Measurements from ENCODE around the gene PLCL1. TPM values are rescaled to one million over a fixed set of nuclear protein-coding genes. Genes with fewer than 3 reads are reported as not detected.

The PLCL1 gene
- total RNA-seq, 2 donors from 2014 or later, result 25.6 to 26.2 TPM

DNA sequence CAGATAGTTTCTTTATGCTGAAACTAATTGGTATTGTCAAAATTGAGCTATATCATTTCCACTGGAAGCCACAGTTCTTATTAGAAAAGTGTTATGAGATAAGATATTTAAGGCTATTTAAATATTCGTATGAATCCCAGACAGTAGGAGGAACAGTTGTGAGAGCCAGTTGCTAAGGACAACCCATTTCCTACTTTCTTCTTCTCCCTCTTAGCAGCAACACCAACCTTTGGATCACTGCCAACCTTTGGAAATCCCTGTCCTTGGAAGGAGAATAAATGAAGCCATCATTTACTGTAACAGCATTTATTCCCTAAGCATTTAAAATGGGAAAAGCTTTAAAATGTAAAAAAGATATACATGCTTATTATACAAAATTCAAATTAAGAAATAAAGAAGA is 85.8 kb downstream of the PLCL1 start:
- H3K4me1 ChIP-seq (ENCODE audit: control insufficient read depth in 1 of 2, low read depth in 2 of 2), result peaks cover 10 to 54% of the 10 kb centered on the region in 2 donors
- H3K27me3 ChIP-seq (replicated peaks; ENCODE audit: insufficient read depth), result no peaks in the 10 kb centered on the region
- H3K36me3 ChIP-seq, result no peaks in the 10 kb centered on the region
- H3K4me3 ChIP-seq, result no peak overlapping the region
- no peak overlapping the region for H3K27ac ChIP-seq
- ATAC-seq (ENCODE audit: insufficient number of reproducible peaks, low FRiP score, low read depth) (no peak), DNase-seq (ENCODE audit: low spot score) (no peak)
- no peaks in the 10 kb centered on the region for H3K9me3 ChIP-seq
- TF ChIP-seq, protein P1, sequence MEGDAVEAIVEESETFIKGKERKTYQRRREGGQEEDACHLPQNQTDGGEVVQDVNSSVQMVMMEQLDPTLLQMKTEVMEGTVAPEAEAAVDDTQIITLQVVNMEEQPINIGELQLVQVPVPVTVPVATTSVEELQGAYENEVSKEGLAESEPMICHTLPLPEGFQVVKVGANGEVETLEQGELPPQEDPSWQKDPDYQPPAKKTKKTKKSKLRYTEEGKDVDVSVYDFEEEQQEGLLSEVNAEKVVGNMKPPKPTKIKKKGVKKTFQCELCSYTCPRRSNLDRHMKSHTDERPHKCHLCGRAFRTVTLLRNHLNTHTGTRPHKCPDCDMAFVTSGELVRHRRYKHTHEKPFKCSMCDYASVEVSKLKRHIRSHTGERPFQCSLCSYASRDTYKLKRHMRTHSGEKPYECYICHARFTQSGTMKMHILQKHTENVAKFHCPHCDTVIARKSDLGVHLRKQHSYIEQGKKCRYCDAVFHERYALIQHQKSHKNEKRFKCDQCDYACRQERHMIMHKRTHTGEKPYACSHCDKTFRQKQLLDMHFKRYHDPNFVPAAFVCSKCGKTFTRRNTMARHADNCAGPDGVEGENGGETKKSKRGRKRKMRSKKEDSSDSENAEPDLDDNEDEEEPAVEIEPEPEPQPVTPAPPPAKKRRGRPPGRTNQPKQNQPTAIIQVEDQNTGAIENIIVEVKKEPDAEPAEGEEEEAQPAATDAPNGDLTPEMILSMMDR (IDR thresholded peaks at IDR 0.05), result no peak

DNA sequence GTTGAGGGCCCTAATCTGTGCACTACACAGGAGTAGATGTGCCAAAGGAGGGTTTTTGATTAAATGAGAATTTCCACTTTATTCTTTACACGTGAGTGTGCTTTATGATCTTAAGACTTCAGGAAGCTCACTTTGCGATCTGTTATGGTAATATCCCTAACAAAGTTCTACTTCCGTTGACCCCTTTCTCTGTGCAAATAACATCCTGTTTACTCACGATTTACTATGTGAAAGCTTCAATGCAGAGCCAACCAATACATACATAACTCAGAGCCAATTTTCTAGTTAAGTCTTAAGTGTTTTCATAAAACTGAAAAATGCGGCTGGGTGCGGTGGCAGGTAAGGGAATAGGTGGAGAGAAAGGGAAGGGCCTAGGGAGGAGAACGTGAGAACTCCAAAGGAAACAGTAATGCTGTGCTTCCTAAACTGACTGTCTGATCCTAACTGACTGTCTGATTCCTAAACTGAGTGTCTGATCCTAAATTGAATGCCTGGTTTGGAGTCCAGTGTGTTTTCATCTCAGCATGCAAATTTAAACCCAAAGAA is 87.6 kb downstream of the PLCL1 start:
- Histone ChIP-seq H3K4me3 (no peak overlapping the region), H3K36me3 (no peaks in the 10 kb centered on the region), H3K27ac (no peak overlapping the region), H3K9me3 (no peaks in the 10 kb centered on the region), H3K27me3 (replicated peaks; ENCODE audit: insufficient read depth) (no peaks in the 10 kb centered on the region), H3K4me1 (ENCODE audit: control insufficient read depth in 1 of 2, low read depth in 2 of 2) (peaks cover 10 to 54% of the 10 kb centered on the region in 2 donors)
- TF ChIP-seq, protein P1 (IDR thresholded peaks at IDR 0.05), result no peak
- DNase-seq (ENCODE audit: low spot score), result no peak
- ATAC-seq (ENCODE audit: insufficient number of reproducible peaks, low FRiP score, low read depth), result no peak

DNA sequence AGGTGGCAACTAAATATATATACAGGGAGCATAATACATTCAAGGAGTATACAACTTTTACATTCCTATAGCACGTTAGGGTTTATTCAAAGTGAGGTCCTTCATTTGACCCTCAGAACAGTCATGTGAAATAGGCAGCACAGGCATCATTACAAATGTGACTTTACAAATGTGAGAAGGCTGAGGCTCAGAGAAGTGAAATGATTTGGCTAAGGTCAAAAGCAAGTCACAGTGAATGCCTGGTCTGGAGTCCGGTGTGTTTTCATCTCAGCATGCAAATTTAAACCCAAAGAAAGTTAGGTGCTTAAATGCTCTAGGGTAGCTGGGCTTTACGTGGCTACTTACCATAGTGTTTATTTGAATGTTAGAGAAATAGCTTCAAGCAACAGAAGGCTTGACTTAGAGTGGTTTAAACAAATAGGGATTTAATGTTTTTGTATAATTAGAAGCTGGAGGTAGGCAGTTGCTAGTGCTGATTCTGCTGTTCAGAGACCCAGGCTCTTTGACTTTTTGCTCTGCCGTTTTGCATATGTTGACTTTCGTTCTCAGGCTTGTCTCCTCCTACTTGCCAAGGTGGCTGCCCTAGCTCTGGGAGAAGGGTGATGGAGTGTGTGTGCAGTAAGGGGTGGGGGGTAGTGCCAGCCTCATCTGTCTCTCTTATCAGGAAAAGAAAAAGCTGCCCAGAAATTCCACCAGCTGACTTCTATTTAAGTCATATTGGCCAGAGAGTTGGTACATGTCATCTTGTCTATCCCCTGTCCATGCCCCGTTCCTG is 89.2 kb downstream of the PLCL1 start:
- Histone ChIP-seq H3K4me1 (ENCODE audit: control insufficient read depth in 1 of 2, low read depth in 2 of 2) (peaks cover 10 to 58% of the 10 kb centered on the region in 2 donors), H3K36me3 (no peaks in the 10 kb centered on the region), H3K27ac (peak overlapping the region; percentile 32 to 43), H3K4me3 (peak overlapping the region; percentile 60), H3K27me3 (replicated peaks; ENCODE audit: insufficient read depth) (no peaks in the 10 kb centered on the region), H3K9me3 (no peaks in the 10 kb centered on the region)
- ATAC-seq (ENCODE audit: insufficient number of reproducible peaks, low FRiP score, low read depth), result no peak
- DNase-seq (ENCODE audit: low spot score), result no peak
- TF ChIP-seq, protein P1 (IDR thresholded peaks at IDR 0.05), result no peak

DNA sequence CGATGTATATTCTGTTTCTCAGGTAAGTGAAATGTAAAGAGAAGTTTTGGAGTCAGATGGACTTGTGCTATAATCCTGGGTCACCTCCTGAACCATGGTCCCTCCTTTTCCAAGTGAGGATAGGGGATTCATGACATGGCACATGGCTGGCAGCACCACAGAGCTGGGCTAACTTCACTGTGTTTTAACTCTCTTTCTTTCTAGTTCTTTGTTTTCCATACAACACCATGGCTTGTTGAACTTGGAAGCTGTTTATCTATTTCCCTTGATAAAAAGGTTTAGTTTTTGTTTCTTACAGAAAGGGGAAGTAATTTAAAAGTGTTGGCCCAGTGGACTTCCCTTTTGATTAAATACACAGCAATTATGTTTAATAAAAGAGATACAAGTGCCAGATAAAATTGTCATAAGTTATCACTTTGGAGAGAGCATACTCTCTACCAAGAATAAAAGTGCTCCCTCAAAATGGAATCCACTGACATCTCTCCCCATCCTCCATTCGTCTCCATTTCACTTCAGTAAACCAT is 90.4 kb downstream of the PLCL1 start:
- TF ChIP-seq, protein P1 (IDR thresholded peaks at IDR 0.05), result no peak
- Histone ChIP-seq H3K27me3 (replicated peaks; ENCODE audit: insufficient read depth) (no peaks in the 10 kb centered on the region), H3K36me3 (no peaks in the 10 kb centered on the region), H3K4me3 (no peak overlapping the region), H3K9me3 (no peaks in the 10 kb centered on the region), H3K27ac (peak overlapping the region in 1 of 2 donors; percentile 19), H3K4me1 (ENCODE audit: control insufficient read depth in 1 of 2, low read depth in 2 of 2) (peaks cover 10 to 51% of the 10 kb centered on the region in 2 donors)
- DNase-seq (ENCODE audit: low spot score), result no peak
- ATAC-seq (ENCODE audit: insufficient number of reproducible peaks, low FRiP score, low read depth), result no peak

DNA sequence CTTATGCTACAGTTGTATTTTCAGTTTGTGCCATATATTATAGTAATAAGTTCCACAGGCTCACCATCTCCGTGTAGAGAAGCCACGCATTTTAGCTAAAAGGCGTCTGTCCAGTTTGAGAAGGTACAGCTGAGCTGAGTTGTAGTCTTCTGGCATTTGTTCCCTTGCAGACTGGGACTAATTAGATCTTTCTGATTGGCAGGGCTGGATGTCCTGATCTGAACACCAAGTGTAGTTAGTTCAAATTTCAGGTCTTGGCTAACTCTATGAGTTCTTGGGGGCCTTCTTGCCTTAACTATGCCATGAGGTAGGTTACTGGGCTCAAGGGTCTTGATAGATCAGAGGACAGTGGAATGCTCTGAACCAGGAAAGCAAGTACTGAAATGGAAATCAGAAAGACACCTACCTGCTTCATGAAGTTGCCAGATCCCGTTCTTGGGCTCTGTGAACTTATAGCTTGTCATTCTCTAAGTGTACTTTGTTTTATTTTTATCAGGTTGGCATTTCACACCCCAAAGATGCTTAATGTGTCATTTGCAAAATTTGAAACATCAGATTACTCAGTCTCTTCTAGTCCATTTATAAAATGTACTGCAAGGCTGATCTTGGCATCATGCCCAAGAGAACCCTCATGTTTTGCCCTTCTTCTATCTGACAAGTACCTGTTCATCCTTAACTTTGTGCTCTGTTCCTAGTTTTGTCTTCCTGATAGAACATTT is 93.7 kb downstream of the PLCL1 start:
- Histone ChIP-seq H3K4me1 (ENCODE audit: control insufficient read depth in 1 of 2, low read depth in 2 of 2) (peaks cover 33 to 56% of the 10 kb centered on the region in 2 donors), H3K9me3 (no peaks in the 10 kb centered on the region), H3K27me3 (replicated peaks; ENCODE audit: insufficient read depth) (no peaks in the 10 kb centered on the region), H3K27ac (no peak overlapping the region), H3K36me3 (no peaks in the 10 kb centered on the region), H3K4me3 (no peak overlapping the region)
- ATAC-seq (ENCODE audit: insufficient number of reproducible peaks, low FRiP score, low read depth) (no peak), DNase-seq (ENCODE audit: low spot score) (no peak)
- TF ChIP-seq, protein P1 (IDR thresholded peaks at IDR 0.05), result no peak
